Uterus (tissue), 2 donors: ENCODE measurements around the gene TTLL8.

Source experiments
- CTCF ChIP-seq, 4 experiments: fragments of 200-600 bp in 2 of 4; fragments of 450-650 bp in 2 of 4; sonication (generic) in 2 of 4; IDR thresholded peaks; one replicate each; pipeline ENCODE4 v1.5.1; 2016 to 2019; ENCODE audit warnings: antibody characterized with exemption in 4 of 4, mild to moderate bottlenecking in 2 of 4, moderate library complexity in 1 of 4
- POLR2A ChIP-seq, 2 donors: fragments of 450-650 bp; IDR thresholded peaks; one replicate each; pipeline ENCODE4 v1.6.1; 2016; ENCODE audit warnings: antibody characterized with exemption in 2 of 2, mild to moderate bottlenecking in 1 of 2, moderate library complexity in 1 of 2

GRCh38 chr22:49995041-49995360 is 63.1 kb downstream of the TTLL8 start:
- TF ChIP-seq POLR2A (IDR thresholded peaks at IDR 0.05) (no peak), CTCF (IDR thresholded peaks at IDR 0.05) (no peak)
